Glutamatergic neuron (in vitro differentiated cells): Measurements from ENCODE around the gene GPR27. TPM values are rescaled to one million over a fixed set of nuclear protein-coding genes. Genes with fewer than 3 reads are reported as not detected.

Experiments
- DNase-seq: peaks from one replicate; pipeline ENCODE4 v3.0.0; 2022
- H3K27ac Mint-ChIP-seq: one replicate; pipeline ENCODE4 v1.8.0; 2020; ENCODE audit warnings: mild to moderate bottlenecking, mixed read lengths, inconsistent platforms; ENCODE audit not compliant: unreplicated experiment
- H3K27me3 Mint-ChIP-seq: one replicate; pipeline ENCODE4 v1.8.0; 2020; ENCODE audit warnings: mild to moderate bottlenecking, moderate library complexity, mixed read lengths, inconsistent platforms; ENCODE audit not compliant: unreplicated experiment
- H3K36me3 Mint-ChIP-seq: one replicate; pipeline ENCODE4 v1.8.0; 2020; ENCODE audit warnings: mild to moderate bottlenecking, mixed read lengths, inconsistent platforms; ENCODE audit not compliant: unreplicated experiment
- H3K4me1 Mint-ChIP-seq: one replicate; pipeline ENCODE4 v1.8.0; 2020; ENCODE audit warnings: mild to moderate bottlenecking, low read depth, mixed read lengths, inconsistent platforms; ENCODE audit not compliant: unreplicated experiment
- H3K4me3 Mint-ChIP-seq: one replicate; pipeline ENCODE4 v1.8.0; 2020; ENCODE audit warnings: mild to moderate bottlenecking, mixed read lengths, inconsistent platforms; ENCODE audit not compliant: unreplicated experiment
- H3K9me3 Mint-ChIP-seq: one replicate; pipeline ENCODE4 v1.8.0; 2020; ENCODE audit warnings: mild to moderate bottlenecking, moderate library complexity, mixed read lengths, inconsistent platforms; ENCODE audit not compliant: unreplicated experiment
- total RNA-seq: library from RNA; stranded (reverse); fragmentation: NEBNext Ultra II Directional; extraction: Animal tissue kit (Norgen Biotek cat#: 25700); gene quantifications from one replicate; pipeline ENCODE4 v1.2.1, GENCODE V29; 2021; ENCODE audit not compliant: unreplicated experiment
- TF ChIP-seq, protein P1 (sequence below): fragments of 200-600 bp; sonication (generic); IDR thresholded peaks from one replicate; pipeline ENCODE4 v1.5.0; 2021; ENCODE audit not compliant: partially characterized antibody, unreplicated experiment

Gene GPR27
- total RNA-seq, 1 donor from 2014 or later = 4.7 TPM

DNA sequence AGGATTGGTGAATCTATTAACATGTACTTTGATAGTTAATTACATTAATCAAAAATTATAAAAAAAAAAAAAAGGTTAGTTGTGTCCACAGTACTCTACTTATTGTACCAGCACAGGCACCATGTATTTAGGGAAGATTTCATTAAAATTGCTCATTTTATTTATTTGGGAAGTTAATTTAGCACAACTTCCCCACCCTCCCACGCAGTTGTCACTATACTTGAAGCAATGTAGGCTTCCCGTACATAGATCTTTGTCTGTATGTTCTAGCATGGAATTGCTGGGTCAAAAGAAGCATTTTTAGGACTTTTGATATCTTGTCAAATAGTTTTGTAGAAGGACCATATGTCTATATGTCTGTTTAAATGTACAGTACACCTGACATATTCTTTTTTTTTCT lies 4.4 kb downstream of the GPR27 start:
- no peaks in the 10 kb centered on the region for H3K36me3 Mint-ChIP-seq
- peaks cover 10% of the 10 kb centered on the region for H3K27me3 Mint-ChIP-seq
- no peak overlapping the region for H3K27ac Mint-ChIP-seq
- TF ChIP-seq, protein P1, sequence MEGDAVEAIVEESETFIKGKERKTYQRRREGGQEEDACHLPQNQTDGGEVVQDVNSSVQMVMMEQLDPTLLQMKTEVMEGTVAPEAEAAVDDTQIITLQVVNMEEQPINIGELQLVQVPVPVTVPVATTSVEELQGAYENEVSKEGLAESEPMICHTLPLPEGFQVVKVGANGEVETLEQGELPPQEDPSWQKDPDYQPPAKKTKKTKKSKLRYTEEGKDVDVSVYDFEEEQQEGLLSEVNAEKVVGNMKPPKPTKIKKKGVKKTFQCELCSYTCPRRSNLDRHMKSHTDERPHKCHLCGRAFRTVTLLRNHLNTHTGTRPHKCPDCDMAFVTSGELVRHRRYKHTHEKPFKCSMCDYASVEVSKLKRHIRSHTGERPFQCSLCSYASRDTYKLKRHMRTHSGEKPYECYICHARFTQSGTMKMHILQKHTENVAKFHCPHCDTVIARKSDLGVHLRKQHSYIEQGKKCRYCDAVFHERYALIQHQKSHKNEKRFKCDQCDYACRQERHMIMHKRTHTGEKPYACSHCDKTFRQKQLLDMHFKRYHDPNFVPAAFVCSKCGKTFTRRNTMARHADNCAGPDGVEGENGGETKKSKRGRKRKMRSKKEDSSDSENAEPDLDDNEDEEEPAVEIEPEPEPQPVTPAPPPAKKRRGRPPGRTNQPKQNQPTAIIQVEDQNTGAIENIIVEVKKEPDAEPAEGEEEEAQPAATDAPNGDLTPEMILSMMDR = no peak
- H3K4me3 Mint-ChIP-seq = no peak overlapping the region
- no peak for DNase-seq
- no peaks in the 10 kb centered on the region for H3K4me1 Mint-ChIP-seq
- peaks cover 8% of the 10 kb centered on the region for H3K9me3 Mint-ChIP-seq

DNA sequence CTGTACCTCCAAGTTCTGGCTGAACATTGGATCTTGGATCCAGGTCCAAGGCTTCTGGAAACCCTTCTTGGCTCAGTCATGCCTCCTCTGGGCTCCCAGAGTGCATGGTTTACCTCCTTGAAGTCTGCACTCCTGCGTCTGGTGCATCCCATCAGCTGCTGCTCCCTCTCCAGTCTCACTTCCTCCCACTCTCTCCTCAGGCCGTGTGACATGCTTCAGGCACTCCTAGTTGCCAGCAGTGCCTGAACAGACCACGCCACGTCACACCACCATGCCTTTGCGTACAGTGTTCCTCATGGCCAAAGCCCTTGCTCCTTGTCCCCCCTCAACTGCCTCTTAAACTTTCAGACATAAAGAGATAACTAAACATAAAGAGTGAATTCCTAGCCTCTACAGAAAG lies 5.7 kb downstream of the GPR27 start:
- H3K4me1 Mint-ChIP-seq = peaks cover 2% of the 10 kb centered on the region

DNA sequence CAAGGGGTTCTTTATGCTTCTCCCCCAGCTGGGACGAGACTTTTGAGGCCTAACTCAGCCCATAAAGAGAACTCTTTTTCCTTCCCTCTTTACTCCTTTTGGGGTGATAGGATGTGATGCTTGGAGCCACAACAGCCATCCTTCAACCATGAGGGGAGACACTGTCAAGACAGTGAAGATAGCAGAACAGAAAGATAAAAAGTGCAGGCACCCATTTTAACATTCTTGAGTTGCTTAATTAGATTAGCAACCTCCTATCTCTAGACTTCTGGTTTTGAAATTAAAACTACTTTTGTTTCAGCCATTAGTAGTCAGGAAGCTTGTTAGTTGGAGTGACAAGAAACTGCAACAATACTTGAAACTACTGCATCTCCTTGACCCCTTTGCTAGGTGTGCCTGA lies 6.5 kb downstream of the GPR27 start:
- Mint-ChIP-seq H3K4me3 (no peak overlapping the region), H3K36me3 (no peaks in the 10 kb centered on the region), H3K4me1 (peaks cover 2% of the 10 kb centered on the region), H3K27me3 (peaks cover 10% of the 10 kb centered on the region), H3K9me3 (peaks cover 6% of the 10 kb centered on the region), H3K27ac (no peak overlapping the region)
- no peak for DNase-seq
- TF ChIP-seq, protein P1 = no peak

More for the DNA sequence above, 5.7 kb downstream of the GPR27 start:
- Mint-ChIP-seq H3K27ac (no peak overlapping the region), H3K27me3 (peaks cover 11% of the 10 kb centered on the region), H3K9me3 (peaks cover 7% of the 10 kb centered on the region), H3K4me3 (no peak overlapping the region), H3K36me3 (no peaks in the 10 kb centered on the region)
- no peak for DNase-seq
- TF ChIP-seq, protein P1 = no peak

DNA sequence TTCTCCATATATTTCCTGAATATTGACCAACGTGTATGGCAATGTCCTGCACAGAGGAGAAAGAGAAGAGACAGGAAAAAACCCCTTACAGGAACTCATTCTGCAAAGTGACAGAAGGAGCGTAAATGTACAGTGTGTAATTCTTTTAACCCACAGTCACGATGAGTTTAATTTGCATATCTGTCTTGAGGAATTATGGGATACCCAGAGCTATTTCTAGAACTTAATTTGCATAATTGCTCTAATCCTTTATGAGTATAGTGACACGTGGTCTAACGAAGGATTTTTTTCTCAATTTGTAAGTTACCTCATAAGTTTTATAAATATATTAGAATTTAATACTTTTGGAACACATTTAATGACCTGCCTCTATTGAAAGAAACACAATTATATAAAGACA lies 9.8 kb downstream of the GPR27 start:
- H3K27me3 Mint-ChIP-seq = peaks cover 4% of the 10 kb centered on the region
- H3K36me3 Mint-ChIP-seq = no peaks in the 10 kb centered on the region
- DNase-seq = no peak
- H3K9me3 Mint-ChIP-seq = peaks cover 4% of the 10 kb centered on the region
- TF ChIP-seq, protein P1 = no peak
- no peak overlapping the region for H3K27ac Mint-ChIP-seq
- H3K4me3 Mint-ChIP-seq = no peak overlapping the region
- peaks cover 2% of the 10 kb centered on the region for H3K4me1 Mint-ChIP-seq

DNA sequence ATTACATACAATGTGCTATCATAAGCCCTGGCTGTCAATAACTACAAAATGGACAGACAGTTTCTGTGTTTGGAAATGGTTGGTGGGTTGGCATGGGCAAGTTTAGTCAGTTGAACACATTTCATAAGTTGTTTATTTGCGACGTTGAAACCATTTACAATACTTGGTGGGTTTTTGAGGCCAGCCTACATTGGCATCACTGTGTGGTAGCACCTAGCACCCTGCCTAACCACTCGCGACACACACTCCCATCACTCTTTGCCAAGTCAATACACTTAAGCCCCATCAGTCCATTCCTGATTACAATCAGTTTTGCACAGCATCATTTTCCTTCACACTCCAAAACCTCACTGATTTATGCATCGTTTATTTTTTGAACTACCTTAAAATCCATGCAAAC lies 17.5 kb downstream of the GPR27 start:
- no peaks in the 10 kb centered on the region for H3K4me1 Mint-ChIP-seq
- no peak for DNase-seq
- no peak overlapping the region for H3K27ac Mint-ChIP-seq
- TF ChIP-seq, protein P1 = no peak
- no peak overlapping the region for H3K4me3 Mint-ChIP-seq
- H3K27me3 Mint-ChIP-seq = peaks cover 2% of the 10 kb centered on the region
- no peaks in the 10 kb centered on the region for H3K36me3 Mint-ChIP-seq
- peaks cover 2% of the 10 kb centered on the region for H3K9me3 Mint-ChIP-seq
